HCT116 (cell line): ENCODE results near the gene KCNH5. TPM values are rescaled to one million over a fixed set of nuclear protein-coding genes. Genes with fewer than 3 reads are reported as not detected.

Source experiments
- ATAC-seq: fragments of 200-7000 bp; cut with Tn5 transposase; 2 replicates; pipeline ENCODE4 v1.9.1; 2020; ENCODE audit warnings: mild to moderate bottlenecking, moderate library complexity
- BruUV-seq: library from RNA; stranded (reverse); fragments of 400-500 nt; replicated peaks from 2 replicates; lab custom pipeline; 2021; lab: Mats Ljungman, UMichigan
- CTCF ChIA-PET: fragments of 300-600 bp; sonication (Branson Sonifier 250); formaldehyde crosslinking; loops from one replicate; lab custom pipeline; 2021; ENCODE audit warnings: antibody characterized with exemption; lab: Charles Lee
- POLR2A ChIA-PET: fragments of 300-600, 350-600 bp; sonication (Branson Sonifier 250); formaldehyde crosslinking; loops from one replicate; lab custom pipeline; 2021; ENCODE audit warnings: antibody characterized with exemption; lab: Charles Lee
- RAD21 ChIA-PET, 2 experiments: fragments of 300-600 bp; sonication (Branson Sonifier 250); formaldehyde crosslinking; loops; one replicate each; lab custom pipeline; 2023; ENCODE audit warnings: low total read pairs in 2 of 2; ENCODE audit not compliant: uncharacterized antibody in 2 of 2, unreplicated experiment in 2 of 2, low non-redundant PET in 1 of 2; lab: Charles Lee
- DNase-seq: peaks from one replicate; pipeline ENCODE4 v3.0.0-alpha.2; 2010; ENCODE audit warnings: low read depth, low spot score
- H2AFZ ChIP-seq: fragments of 200-600 bp; shearing (Covaris generic), sonication (generic); 2 replicates; pipeline ENCODE4 v1.6.1; 2017; ENCODE audit warnings: low read depth, mixed run types, mixed read lengths, antibody characterized with exemption, low read length; ENCODE audit not compliant: poor library complexity, severe bottlenecking
- H3K27ac ChIP-seq: 2 replicates; pipeline ENCODE4 v1.5.1; 2012; ENCODE audit warnings: low read depth, low read length
- H3K27me3 ChIP-seq: fragments of 200-600 bp; sonication (generic); 2 replicates; pipeline ENCODE4 v1.6.1; 2016; ENCODE audit warnings: mixed run types, low read length, mixed read lengths; ENCODE audit not compliant: insufficient read depth
- H3K36me3 ChIP-seq, 2 experiments: fragments of 200-500 bp in 1 of 2; fragments of 200-600 bp in 1 of 2; sonication (Bioruptor generic) in 1 of 2; sonication (generic) in 1 of 2; 2 replicates each; pipeline versions ENCODE4 v1.5.1 to v1.6.1; 2014 to 2016; ENCODE audit warnings: low read length in 2 of 2, inconsistent platforms in 1 of 2, mixed read lengths in 1 of 2, mixed run types in 1 of 2; ENCODE audit not compliant: insufficient read depth in 2 of 2, control insufficient read depth in 1 of 2
- H3K4me1 ChIP-seq, 2 experiments: fragments of 200-600 bp in 1 of 2; sonication (generic) in 1 of 2; 2 replicates each; pipeline versions ENCODE4 v1.5.1 to v1.6.1; 2012 to 2017; ENCODE audit warnings: low read length in 2 of 2, inconsistent platforms in 1 of 2, mild to moderate bottlenecking in 1 of 2, mixed read lengths in 1 of 2, mixed run types in 1 of 2, moderate library complexity in 1 of 2; ENCODE audit not compliant: insufficient read depth in 2 of 2, control insufficient read depth in 1 of 2
- H3K4me2 ChIP-seq: fragments of 200-600 bp; sonication (generic); 2 replicates; pipeline ENCODE4 v1.6.1; 2017; ENCODE audit warnings: mixed run types, low read length, mixed read lengths
- H3K4me3 ChIP-seq, 2 experiments: fragments of 200-600 bp in 1 of 2; sonication (generic) in 1 of 2; replicated peaks in 1 of 2; 2 replicates each; pipeline ENCODE4 v1.5.1; 2011 to 2016; ENCODE audit warnings: low read length in 2 of 2, control low read depth in 1 of 2, low read depth in 1 of 2, mild to moderate bottlenecking in 1 of 2, mixed read lengths in 1 of 2, mixed run types in 1 of 2
- H3K79me2 ChIP-seq: fragments of 200-600 bp; sonication (generic); 2 replicates; pipeline ENCODE4 v1.6.1; 2017; ENCODE audit warnings: mild to moderate bottlenecking, mixed run types, low read length, moderate library complexity, mixed read lengths; ENCODE audit not compliant: insufficient read depth
- H3K9ac ChIP-seq: fragments of 200-600 bp; sonication (generic); 2 replicates; pipeline ENCODE4 v1.6.1; 2016; ENCODE audit warnings: low read length, mixed read lengths
- H3K9me2 ChIP-seq: fragments of 200-600 bp; sonication (generic), shearing (Covaris generic); 2 replicates; pipeline ENCODE4 v1.6.1; 2017; ENCODE audit warnings: mixed run types, mild to moderate bottlenecking, moderate library complexity; ENCODE audit not compliant: insufficient read depth
- H3K9me3 ChIP-seq, 2 experiments: fragments of 200-500 bp in 1 of 2; fragments of 200-600 bp in 1 of 2; sonication (Bioruptor generic) in 1 of 2; sonication (generic) in 1 of 2; 2 replicates each; pipeline ENCODE4 v1.6.1; 2014 to 2017; ENCODE audit warnings: low read length in 2 of 2, mixed read lengths in 2 of 2, inconsistent platforms in 1 of 2, low read depth in 1 of 2, mild to moderate bottlenecking in 1 of 2, mixed run types in 1 of 2, moderate library complexity in 1 of 2; ENCODE audit not compliant: control insufficient read depth in 1 of 2, insufficient read depth in 1 of 2
- H4K20me1 ChIP-seq: fragments of 200-600 bp; sonication (generic), shearing (Covaris generic); 2 replicates; pipeline ENCODE4 v1.6.1; 2017; ENCODE audit warnings: mixed run types, mild to moderate bottlenecking, moderate library complexity; ENCODE audit not compliant: insufficient read depth
- CEBPB ChIP-seq: IDR thresholded peaks from 2 replicates; pipeline ENCODE4 v1.6.1; 2012; ENCODE audit warnings: low read depth
- EGR1 ChIP-seq: IDR thresholded peaks from 2 replicates; pipeline ENCODE4 v1.6.1; 2012; ENCODE audit warnings: low read depth
- ELF1 ChIP-seq: IDR thresholded peaks from 2 replicates; pipeline ENCODE4 v1.6.1; 2012; ENCODE audit warnings: low read depth, borderline replicate concordance
- EZH2phosphoT487 ChIP-seq: fragments of 200-600 bp; IDR thresholded peaks from 2 replicates; pipeline ENCODE4 v1.6.1; 2018; ENCODE audit warnings: antibody characterized with exemption, borderline replicate concordance
- FOSL1 ChIP-seq: IDR thresholded peaks from 2 replicates; pipeline ENCODE4 v1.6.1; 2012; ENCODE audit warnings: low read depth
- JUND ChIP-seq: IDR thresholded peaks from 2 replicates; pipeline ENCODE4 v1.6.1; 2012
- POLR2A ChIP-seq: IDR thresholded peaks from 2 replicates; pipeline ENCODE4 v1.7.0; 2011; ENCODE audit warnings: borderline replicate concordance; ENCODE audit not compliant: insufficient read depth, insufficient read length; ENCODE audit errors: extremely low read depth
- POLR2AphosphoS5 ChIP-seq: IDR thresholded peaks from 2 replicates; pipeline ENCODE4 v1.6.1; 2011; ENCODE audit warnings: mild to moderate bottlenecking, low read depth, low read length, moderate library complexity
- RAD21 ChIP-seq: IDR thresholded peaks from 2 replicates; pipeline ENCODE4 v1.6.1; 2012; ENCODE audit warnings: low read depth, mild to moderate bottlenecking
- SIN3A ChIP-seq: IDR thresholded peaks from 2 replicates; pipeline ENCODE4 v1.6.1; 2012; ENCODE audit warnings: low read depth
- SRF ChIP-seq: IDR thresholded peaks from 2 replicates; pipeline ENCODE4 v1.6.1; 2012; ENCODE audit warnings: low read depth
- ZFX ChIP-seq: fragments of 450-650 bp; IDR thresholded peaks from 2 replicates; pipeline ENCODE4 v1.6.1; 2017
- intact Hi-C: fragments of 100-400 bp; cut with micrococcal nuclease; formaldehyde crosslinking; loops from 2 replicates; pipeline ENCODE4 v1.10.0; 2022
- total RNA-seq: library from RNA; stranded (reverse); gene quantifications from one replicate; pipeline ENCODE4 v1.2.1, GENCODE V29; 2021; ENCODE audit not compliant: unreplicated experiment
- TF ChIP-seq, protein P1 (sequence below): IDR thresholded peaks from 2 replicates; pipeline ENCODE4 v1.6.1; 2012
- TF ChIP-seq, protein P2 (sequence below): IDR thresholded peaks from 2 replicates; pipeline ENCODE4 v1.6.1; 2012
- TF ChIP-seq, protein P3 (sequence below): IDR thresholded peaks from 2 replicates; pipeline ENCODE4 v1.6.1; 2011; ENCODE audit warnings: mild to moderate bottlenecking, low read length, moderate library complexity; ENCODE audit not compliant: insufficient replicate concordance; ENCODE audit errors: extremely low read depth
- TF ChIP-seq, protein P4 (sequence below): IDR thresholded peaks from 2 replicates; pipeline ENCODE4 v1.6.1; 2012; ENCODE audit warnings: low read depth

The KCNH5 gene
- total RNA-seq, 1 experiment from 2014 or later, result not detected

DNA sequence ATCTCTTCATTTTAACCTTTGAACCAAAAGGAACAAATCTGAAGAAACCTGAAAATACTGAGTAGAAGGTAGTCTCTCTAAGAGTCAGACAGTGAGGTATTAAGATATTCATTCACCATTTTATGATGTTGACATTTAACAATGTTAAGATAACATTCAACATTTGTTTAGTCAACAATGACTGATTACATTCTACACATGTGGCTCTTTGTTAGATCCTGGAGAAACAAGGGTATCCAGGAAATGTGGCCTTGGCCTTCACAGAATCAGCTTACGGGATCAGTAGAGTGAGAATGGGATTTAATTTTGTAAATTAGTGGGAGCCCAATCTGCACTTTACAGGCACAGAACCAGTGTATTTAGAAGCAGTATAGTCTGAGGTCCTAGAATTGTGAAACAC is 355.5 kb downstream of the KCNH5 start:
- H3K27ac ChIP-seq, result no peak overlapping the region
- no peaks in the 10 kb centered on the region for H3K79me2 ChIP-seq
- RAD21 ChIA-PET, result no interaction called here
- peaks cover 0 to 5% of the 10 kb centered on the region in 2 experiments; a peak in 3 of 4 replicates for H3K9me3 ChIP-seq
- no peak overlapping the region for H3K9ac ChIP-seq
- H4K20me1 ChIP-seq, result no peaks in the 10 kb centered on the region
- H3K36me3 ChIP-seq, result no peaks in the 10 kb centered on the region
- no peaks in the 10 kb centered on the region for H3K4me1 ChIP-seq
- no peaks in the 10 kb centered on the region for H3K9me2 ChIP-seq
- POLR2A ChIA-PET, result no interaction called here
- intact Hi-C loops, result no loop called here
- no peak for TF ChIP-seq FOSL1
- TF ChIP-seq, protein P1, sequence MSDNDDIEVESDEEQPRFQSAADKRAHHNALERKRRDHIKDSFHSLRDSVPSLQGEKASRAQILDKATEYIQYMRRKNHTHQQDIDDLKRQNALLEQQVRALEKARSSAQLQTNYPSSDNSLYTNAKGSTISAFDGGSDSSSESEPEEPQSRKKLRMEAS, result no peak
- no peak for TF ChIP-seq SIN3A
- no peak for TF ChIP-seq EZH2phosphoT487
- no peak for TF ChIP-seq RAD21
- no peak for TF ChIP-seq POLR2AphosphoS5
- TF ChIP-seq, protein P2, sequence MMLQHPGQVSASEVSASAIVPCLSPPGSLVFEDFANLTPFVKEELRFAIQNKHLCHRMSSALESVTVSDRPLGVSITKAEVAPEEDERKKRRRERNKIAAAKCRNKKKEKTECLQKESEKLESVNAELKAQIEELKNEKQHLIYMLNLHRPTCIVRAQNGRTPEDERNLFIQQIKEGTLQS, result no peak
- TF ChIP-seq ZFX, result no peak
- no peak for TF ChIP-seq POLR2A
- TF ChIP-seq EGR1, result no peak
- TF ChIP-seq CEBPB, result no peak
- TF ChIP-seq, protein P3, sequence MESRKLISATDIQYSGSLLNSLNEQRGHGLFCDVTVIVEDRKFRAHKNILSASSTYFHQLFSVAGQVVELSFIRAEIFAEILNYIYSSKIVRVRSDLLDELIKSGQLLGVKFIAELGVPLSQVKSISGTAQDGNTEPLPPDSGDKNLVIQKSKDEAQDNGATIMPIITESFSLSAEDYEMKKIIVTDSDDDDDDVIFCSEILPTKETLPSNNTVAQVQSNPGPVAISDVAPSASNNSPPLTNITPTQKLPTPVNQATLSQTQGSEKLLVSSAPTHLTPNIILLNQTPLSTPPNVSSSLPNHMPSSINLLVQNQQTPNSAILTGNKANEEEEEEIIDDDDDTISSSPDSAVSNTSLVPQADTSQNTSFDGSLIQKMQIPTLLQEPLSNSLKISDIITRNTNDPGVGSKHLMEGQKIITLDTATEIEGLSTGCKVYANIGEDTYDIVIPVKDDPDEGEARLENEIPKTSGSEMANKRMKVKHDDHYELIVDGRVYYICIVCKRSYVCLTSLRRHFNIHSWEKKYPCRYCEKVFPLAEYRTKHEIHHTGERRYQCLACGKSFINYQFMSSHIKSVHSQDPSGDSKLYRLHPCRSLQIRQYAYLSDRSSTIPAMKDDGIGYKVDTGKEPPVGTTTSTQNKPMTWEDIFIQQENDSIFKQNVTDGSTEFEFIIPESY, result no peak
- no peak for TF ChIP-seq ELF1
- no peak for TF ChIP-seq JUND
- TF ChIP-seq SRF, result no peak
- TF ChIP-seq, protein P4, sequence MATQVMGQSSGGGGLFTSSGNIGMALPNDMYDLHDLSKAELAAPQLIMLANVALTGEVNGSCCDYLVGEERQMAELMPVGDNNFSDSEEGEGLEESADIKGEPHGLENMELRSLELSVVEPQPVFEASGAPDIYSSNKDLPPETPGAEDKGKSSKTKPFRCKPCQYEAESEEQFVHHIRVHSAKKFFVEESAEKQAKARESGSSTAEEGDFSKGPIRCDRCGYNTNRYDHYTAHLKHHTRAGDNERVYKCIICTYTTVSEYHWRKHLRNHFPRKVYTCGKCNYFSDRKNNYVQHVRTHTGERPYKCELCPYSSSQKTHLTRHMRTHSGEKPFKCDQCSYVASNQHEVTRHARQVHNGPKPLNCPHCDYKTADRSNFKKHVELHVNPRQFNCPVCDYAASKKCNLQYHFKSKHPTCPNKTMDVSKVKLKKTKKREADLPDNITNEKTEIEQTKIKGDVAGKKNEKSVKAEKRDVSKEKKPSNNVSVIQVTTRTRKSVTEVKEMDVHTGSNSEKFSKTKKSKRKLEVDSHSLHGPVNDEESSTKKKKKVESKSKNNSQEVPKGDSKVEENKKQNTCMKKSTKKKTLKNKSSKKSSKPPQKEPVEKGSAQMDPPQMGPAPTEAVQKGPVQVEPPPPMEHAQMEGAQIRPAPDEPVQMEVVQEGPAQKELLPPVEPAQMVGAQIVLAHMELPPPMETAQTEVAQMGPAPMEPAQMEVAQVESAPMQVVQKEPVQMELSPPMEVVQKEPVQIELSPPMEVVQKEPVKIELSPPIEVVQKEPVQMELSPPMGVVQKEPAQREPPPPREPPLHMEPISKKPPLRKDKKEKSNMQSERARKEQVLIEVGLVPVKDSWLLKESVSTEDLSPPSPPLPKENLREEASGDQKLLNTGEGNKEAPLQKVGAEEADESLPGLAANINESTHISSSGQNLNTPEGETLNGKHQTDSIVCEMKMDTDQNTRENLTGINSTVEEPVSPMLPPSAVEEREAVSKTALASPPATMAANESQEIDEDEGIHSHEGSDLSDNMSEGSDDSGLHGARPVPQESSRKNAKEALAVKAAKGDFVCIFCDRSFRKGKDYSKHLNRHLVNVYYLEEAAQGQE, result no peak
- BruUV-seq, result no TSS peak
- H2AFZ ChIP-seq, result no peak overlapping the region
- no peak for ATAC-seq
- no peak overlapping the region for H3K4me3 ChIP-seq
- no peak overlapping the region for H3K4me2 ChIP-seq
- CTCF ChIA-PET, result no interaction called here
- no peak for DNase-seq
- H3K27me3 ChIP-seq, result no peaks in the 10 kb centered on the region
